Osteocyte (in vitro differentiated cells): ENCODE results near the gene CDH23. TPM values are rescaled to one million over a fixed set of nuclear protein-coding genes. Genes with fewer than 3 reads are reported as not detected.

Experiments
- DNase-seq: peaks from one replicate; pipeline ENCODE4 v3.0.0; 2021; ENCODE audit warnings: mixed read lengths; ENCODE audit not compliant: unreplicated experiment; ENCODE audit errors: extremely low spot score
- H3K27ac Mint-ChIP-seq: one replicate; pipeline ENCODE4 v1.8.0; 2021; ENCODE audit warnings: mild to moderate bottlenecking, mixed read lengths; ENCODE audit not compliant: unreplicated experiment
- H3K27me3 Mint-ChIP-seq: one replicate; pipeline ENCODE4 v1.8.0; 2021; ENCODE audit warnings: mixed read lengths; ENCODE audit not compliant: unreplicated experiment
- H3K36me3 Mint-ChIP-seq: one replicate; pipeline ENCODE4 v1.8.0; 2021; ENCODE audit warnings: mixed read lengths; ENCODE audit not compliant: unreplicated experiment
- H3K4me1 Mint-ChIP-seq: one replicate; pipeline ENCODE4 v1.8.0; 2021; ENCODE audit warnings: mixed read lengths; ENCODE audit not compliant: unreplicated experiment
- H3K4me3 Mint-ChIP-seq: one replicate; pipeline ENCODE4 v1.8.0; 2021; ENCODE audit warnings: mild to moderate bottlenecking, moderate library complexity, mixed read lengths; ENCODE audit not compliant: unreplicated experiment
- H3K9me3 Mint-ChIP-seq: one replicate; pipeline ENCODE4 v1.8.0; 2021; ENCODE audit warnings: mixed read lengths; ENCODE audit not compliant: unreplicated experiment
- CTCF ChIP-seq: fragments of 200-600 bp; sonication (generic); IDR thresholded peaks from 2 replicates; pipeline ENCODE4 v1.5.0; 2021; ENCODE audit warnings: antibody characterized with exemption, mild to moderate bottlenecking, moderate library complexity
- total RNA-seq: library from RNA; stranded (reverse); gene quantifications from 2 replicates; pipeline ENCODE4 v1.2.1, GENCODE V29; 2021

Gene CDH23
- total RNA-seq, 1 donor from 2014 or later, result not detected

- Mint-ChIP-seq H3K4me3 (no peak overlapping the region), H3K27me3 (peaks cover 49% of the 10 kb centered on the region)
- DNase-seq, result no peak
Measured at GRCh38 chr10:71456631-71457030, 59.9 kb downstream of the CDH23 start.

GRCh38 chr10:71457908-71458307, 61.2 kb downstream of the CDH23 start:
- Mint-ChIP-seq H3K36me3 (no peaks in the 10 kb centered on the region), H3K27me3 (peaks cover 44% of the 10 kb centered on the region)

More at GRCh38 chr10:71456631-71457030, 59.9 kb downstream of the CDH23 start:
- no peak for TF ChIP-seq CTCF
- H3K4me1 Mint-ChIP-seq, result no peaks in the 10 kb centered on the region
- H3K27ac Mint-ChIP-seq, result no peak overlapping the region
- no peaks in the 10 kb centered on the region for H3K9me3 Mint-ChIP-seq
- no peaks in the 10 kb centered on the region for H3K36me3 Mint-ChIP-seq

GRCh38 chr10:71458387-71458786, 61.7 kb downstream of the CDH23 start:
- Mint-ChIP-seq H3K36me3 (no peaks in the 10 kb centered on the region), H3K27ac (no peak overlapping the region), H3K9me3 (no peaks in the 10 kb centered on the region), H3K4me1 (no peaks in the 10 kb centered on the region), H3K27me3 (peaks cover 40% of the 10 kb centered on the region), H3K4me3 (no peak overlapping the region)
- DNase-seq, result no peak
- no peak for TF ChIP-seq CTCF

More at GRCh38 chr10:71457908-71458307, 61.2 kb downstream of the CDH23 start:
- Mint-ChIP-seq H3K4me1 (no peaks in the 10 kb centered on the region), H3K4me3 (no peak overlapping the region), H3K27ac (no peak overlapping the region), H3K9me3 (no peaks in the 10 kb centered on the region)
- DNase-seq, result no peak
- TF ChIP-seq CTCF, result no peak

GRCh38 chr10:71459513-71459912, 62.8 kb downstream of the CDH23 start:
- DNase-seq, result no peak
- Mint-ChIP-seq H3K36me3 (no peaks in the 10 kb centered on the region), H3K4me3 (no peak overlapping the region), H3K27me3 (peaks cover 33% of the 10 kb centered on the region), H3K27ac (no peak overlapping the region), H3K9me3 (no peaks in the 10 kb centered on the region), H3K4me1 (no peaks in the 10 kb centered on the region)
- no peak for TF ChIP-seq CTCF

GRCh38 chr10:71460615-71461014, 63.9 kb downstream of the CDH23 start:
- no peak overlapping the region for H3K27ac Mint-ChIP-seq
- H3K27me3 Mint-ChIP-seq, result peaks cover 28% of the 10 kb centered on the region
- H3K9me3 Mint-ChIP-seq, result no peaks in the 10 kb centered on the region
- no peaks in the 10 kb centered on the region for H3K4me1 Mint-ChIP-seq
- H3K4me3 Mint-ChIP-seq, result no peak overlapping the region
- H3K36me3 Mint-ChIP-seq, result no peaks in the 10 kb centered on the region
- no peak for DNase-seq
- no peak for TF ChIP-seq CTCF
